Peyer's patch (tissue), 4 donors: Measurements from ENCODE around the gene TBX3.

Experiments used
- POLR2A ChIP-seq, 2 donors: fragments of 450-650 bp; IDR thresholded peaks; one replicate each; pipeline ENCODE4 v1.5.1; 2017; ENCODE audit warnings: antibody characterized with exemption in 2 of 2, mild to moderate bottlenecking in 2 of 2, moderate library complexity in 2 of 2
- TF ChIP-seq, protein P1 (sequence below), 6 experiments: fragments of 450-650 bp in 4 of 6; fragments of 200-600 bp in 2 of 6; sonication (generic) in 1 of 6; IDR thresholded peaks; one replicate each; pipeline ENCODE4 v1.5.1; 2017 to 2019; ENCODE audit warnings: antibody characterized with exemption in 6 of 6, mild to moderate bottlenecking in 3 of 6, moderate library complexity in 1 of 6

DNA sequence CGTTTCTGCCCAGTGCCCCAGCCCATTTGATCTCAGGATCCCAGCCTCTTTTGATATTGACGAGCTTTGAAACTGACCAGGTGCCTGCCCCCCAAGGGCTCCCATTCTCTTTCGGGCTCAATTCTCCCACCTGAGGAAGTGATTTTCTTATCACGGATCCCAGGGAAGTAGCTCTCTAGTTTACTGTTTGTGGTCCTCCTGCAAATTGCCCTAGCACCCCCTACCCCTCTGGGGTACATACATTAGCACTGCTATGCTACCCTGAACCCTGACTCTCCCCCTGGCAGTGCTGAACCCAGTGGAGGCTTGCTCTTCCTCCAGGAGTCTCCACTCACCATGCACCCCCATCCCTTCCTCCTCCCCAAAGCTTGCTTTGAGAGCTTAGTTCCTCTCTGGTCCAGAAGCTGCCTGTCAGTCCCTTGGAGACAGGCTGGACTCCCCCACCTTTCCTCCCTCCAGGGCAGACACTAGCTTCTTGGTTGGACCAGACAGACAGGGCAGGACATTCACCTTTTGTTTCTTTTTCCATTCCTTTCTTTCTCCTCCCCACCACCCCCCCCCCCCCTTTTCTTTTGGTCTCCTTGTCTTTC lies 4.4 kb upstream of the TBX3 start:
- TF ChIP-seq, protein P1, sequence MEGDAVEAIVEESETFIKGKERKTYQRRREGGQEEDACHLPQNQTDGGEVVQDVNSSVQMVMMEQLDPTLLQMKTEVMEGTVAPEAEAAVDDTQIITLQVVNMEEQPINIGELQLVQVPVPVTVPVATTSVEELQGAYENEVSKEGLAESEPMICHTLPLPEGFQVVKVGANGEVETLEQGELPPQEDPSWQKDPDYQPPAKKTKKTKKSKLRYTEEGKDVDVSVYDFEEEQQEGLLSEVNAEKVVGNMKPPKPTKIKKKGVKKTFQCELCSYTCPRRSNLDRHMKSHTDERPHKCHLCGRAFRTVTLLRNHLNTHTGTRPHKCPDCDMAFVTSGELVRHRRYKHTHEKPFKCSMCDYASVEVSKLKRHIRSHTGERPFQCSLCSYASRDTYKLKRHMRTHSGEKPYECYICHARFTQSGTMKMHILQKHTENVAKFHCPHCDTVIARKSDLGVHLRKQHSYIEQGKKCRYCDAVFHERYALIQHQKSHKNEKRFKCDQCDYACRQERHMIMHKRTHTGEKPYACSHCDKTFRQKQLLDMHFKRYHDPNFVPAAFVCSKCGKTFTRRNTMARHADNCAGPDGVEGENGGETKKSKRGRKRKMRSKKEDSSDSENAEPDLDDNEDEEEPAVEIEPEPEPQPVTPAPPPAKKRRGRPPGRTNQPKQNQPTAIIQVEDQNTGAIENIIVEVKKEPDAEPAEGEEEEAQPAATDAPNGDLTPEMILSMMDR (IDR thresholded peaks at IDR 0.05), result no peak
- TF ChIP-seq POLR2A (IDR thresholded peaks at IDR 0.05), result no peak
